ENCODE data around the gene GALM.
"Not testable (repeated sequence)": the region's sequence is repeated elsewhere in the genome, so short reads cannot be mapped to it uniquely, and the experiment has no call there.

The GALM gene

GRCh38 chr2:38665854-38666555 lies at the start of gene GALM:
GALM (plus strand) TSS chr2:38666114; CDS start chr2:38666162, 48 bp downstream.
- peak; percentile 60 for DNase-seq

GRCh38 chr2:38617301-38617700 lies 48.6 kb upstream of the GALM start:
- no peak for DNase-seq

GRCh38 chr2:38619458-38620164 lies 46.3 kb upstream of the GALM start:
- DNase-seq = no peak

- DNase-seq = no peak
Measured at GRCh38 chr2:38620282-38620977, 45.5 kb upstream of the GALM start.

GRCh38 chr2:38621018-38621417 lies 44.9 kb upstream of the GALM start:
- no peak for DNase-seq

- no peak for DNase-seq
Measured at GRCh38 chr2:38622210-38622609, 43.7 kb upstream of the GALM start.

- DNase-seq = no peak
Measured at GRCh38 chr2:38626326-38627035, 39.4 kb upstream of the GALM start.

- no peak for DNase-seq
Measured at GRCh38 chr2:38627391-38627790, 38.5 kb upstream of the GALM start.

GRCh38 chr2:38629684-38630083 lies 36.2 kb upstream of the GALM start:
- no peak for DNase-seq

- no peak for DNase-seq
Measured at GRCh38 chr2:38631976-38632375, 33.9 kb upstream of the GALM start.

GRCh38 chr2:38632980-38633379 lies 32.9 kb upstream of the GALM start:
- DNase-seq = no peak

GRCh38 chr2:38633895-38634294 lies 32.0 kb upstream of the GALM start:
- DNase-seq = no peak

GRCh38 chr2:38634684-38635083 lies 31.2 kb upstream of the GALM start:
- DNase-seq = no peak

GRCh38 chr2:38635139-38635538 lies 30.8 kb upstream of the GALM start:
- no peak for DNase-seq

- DNase-seq = no peak
Measured at GRCh38 chr2:38636069-38636468, 29.8 kb upstream of the GALM start.

GRCh38 chr2:38642373-38643017 lies 23.4 kb upstream of the GALM start:
- not testable (repeated sequence) for DNase-seq

GRCh38 chr2:38643021-38643671 lies 22.8 kb upstream of the GALM start:
- no peak for DNase-seq

GRCh38 chr2:38643683-38644511 lies 22.0 kb upstream of the GALM start:
- DNase-seq = not testable (repeated sequence)

- no peak for DNase-seq
Measured at GRCh38 chr2:38648107-38648761, 17.7 kb upstream of the GALM start.

GRCh38 chr2:38649176-38649728 lies 16.7 kb upstream of the GALM start:
- no peak for DNase-seq
